Retinal pigment epithelial cell (primary cell): Measurements from ENCODE around the gene TLX2.

ENCODE experiments used
- DNase-seq: peaks from one replicate; pipeline ENCODE4 v3.0.0-alpha.2; 2010; ENCODE audit warnings: low read depth
- H3K4me3 ChIP-seq: 2 replicates; pipeline ENCODE4 v1.5.1; 2011; ENCODE audit warnings: mild to moderate bottlenecking, low read length, control low read depth, moderate library complexity
- CTCF ChIP-seq: conservative IDR thresholded peaks from 2 replicates; pipeline ENCODE4 v1.5.1; 2011; ENCODE audit warnings: low read depth, low read length, control low read depth, inconsistent platforms

TLX2 gene

GRCh38 chr2:74554820-74555531 lies 40.7 kb downstream of the TLX2 start:
- peak overlapping the region; percentile 94 for H3K4me3 ChIP-seq
- DNase-seq, result no peak
- peak; percentile 1 for TF ChIP-seq CTCF

GRCh38 chr2:74555610-74556103 lies 41.4 kb downstream of the TLX2 start:
- DNase-seq, result no peak
- H3K4me3 ChIP-seq, result peak overlapping the region; percentile 94
- TF ChIP-seq CTCF, result no peak

- DNase-seq, result no peak
- no peak overlapping the region for H3K4me3 ChIP-seq
- no peak for TF ChIP-seq CTCF
These were observed 41.9 kb downstream of the TLX2 start for GRCh38 chr2:74556159-74556558.

GRCh38 chr2:74556831-74557370 lies 42.7 kb downstream of the TLX2 start:
- no peak overlapping the region for H3K4me3 ChIP-seq
- TF ChIP-seq CTCF, result no peak
- no peak for DNase-seq

GRCh38 chr2:74558284-74559230 lies 44.3 kb downstream of the TLX2 start:
- no peak overlapping the region for H3K4me3 ChIP-seq
- DNase-seq, result no peak
- TF ChIP-seq CTCF, result no peak

GRCh38 chr2:74559912-74560311 lies 45.7 kb downstream of the TLX2 start:
- no peak overlapping the region for H3K4me3 ChIP-seq
- no peak for TF ChIP-seq CTCF
- no peak for DNase-seq
